Measurements from ENCODE around the gene WNT4. TPM values are rescaled to one million over a fixed set of nuclear protein-coding genes. Genes with fewer than 3 reads are reported as not detected.

WNT4 gene
- total and polyA plus RNA-seq, 11 donors: 0.04 to 0.38 (median 0.08) TPM; not detected in 3

DNA sequence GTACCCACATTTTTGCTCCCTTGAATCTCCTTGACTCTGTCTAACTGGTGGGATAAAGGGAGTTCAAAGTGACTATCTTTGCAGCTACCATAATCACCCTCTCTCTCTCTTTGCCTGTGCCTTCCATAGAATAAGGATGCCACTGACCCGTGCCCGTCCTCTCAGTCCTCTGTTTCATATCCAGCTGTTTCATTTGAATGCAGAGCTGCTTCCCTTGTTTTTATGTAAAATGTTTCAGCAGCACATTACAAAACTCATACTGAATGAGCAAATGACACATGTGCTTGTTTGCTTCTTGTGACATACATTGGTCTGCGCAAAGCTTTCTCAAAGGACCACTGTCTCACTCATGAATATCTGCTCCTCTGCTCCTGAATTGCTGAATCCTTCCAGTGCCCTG is 52.0 kb downstream of the WNT4 start:
- H3K9me3 ChIP-seq: no peaks in the 10 kb centered on the region
- intact Hi-C loops (cut with DNase I): no loop called here
- DNase-seq (no peak), ATAC-seq (no peak)
- no peak for TF ChIP-seq POLR2A (IDR thresholded peaks at IDR 0.05)
- TF ChIP-seq, protein P1, sequence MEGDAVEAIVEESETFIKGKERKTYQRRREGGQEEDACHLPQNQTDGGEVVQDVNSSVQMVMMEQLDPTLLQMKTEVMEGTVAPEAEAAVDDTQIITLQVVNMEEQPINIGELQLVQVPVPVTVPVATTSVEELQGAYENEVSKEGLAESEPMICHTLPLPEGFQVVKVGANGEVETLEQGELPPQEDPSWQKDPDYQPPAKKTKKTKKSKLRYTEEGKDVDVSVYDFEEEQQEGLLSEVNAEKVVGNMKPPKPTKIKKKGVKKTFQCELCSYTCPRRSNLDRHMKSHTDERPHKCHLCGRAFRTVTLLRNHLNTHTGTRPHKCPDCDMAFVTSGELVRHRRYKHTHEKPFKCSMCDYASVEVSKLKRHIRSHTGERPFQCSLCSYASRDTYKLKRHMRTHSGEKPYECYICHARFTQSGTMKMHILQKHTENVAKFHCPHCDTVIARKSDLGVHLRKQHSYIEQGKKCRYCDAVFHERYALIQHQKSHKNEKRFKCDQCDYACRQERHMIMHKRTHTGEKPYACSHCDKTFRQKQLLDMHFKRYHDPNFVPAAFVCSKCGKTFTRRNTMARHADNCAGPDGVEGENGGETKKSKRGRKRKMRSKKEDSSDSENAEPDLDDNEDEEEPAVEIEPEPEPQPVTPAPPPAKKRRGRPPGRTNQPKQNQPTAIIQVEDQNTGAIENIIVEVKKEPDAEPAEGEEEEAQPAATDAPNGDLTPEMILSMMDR (IDR thresholded peaks at IDR 0.05): no peak
- H3K36me3 ChIP-seq: peaks cover 0 to 88% (median 80%) of the 10 kb centered on the region in 9 donors
- H3K27me3 ChIP-seq: no peaks in the 10 kb centered on the region
- H3K27ac ChIP-seq: no peak overlapping the region
- 68 to 81% (median 80%) methylated on average over 3 of the region's 3 CpGs for WGBS, 4 donors
- no peak overlapping the region for H3K4me3 ChIP-seq
- H3K4me1 ChIP-seq: peaks cover 9 to 64% (median 46%) of the 10 kb centered on the region in 12 donors

DNA sequence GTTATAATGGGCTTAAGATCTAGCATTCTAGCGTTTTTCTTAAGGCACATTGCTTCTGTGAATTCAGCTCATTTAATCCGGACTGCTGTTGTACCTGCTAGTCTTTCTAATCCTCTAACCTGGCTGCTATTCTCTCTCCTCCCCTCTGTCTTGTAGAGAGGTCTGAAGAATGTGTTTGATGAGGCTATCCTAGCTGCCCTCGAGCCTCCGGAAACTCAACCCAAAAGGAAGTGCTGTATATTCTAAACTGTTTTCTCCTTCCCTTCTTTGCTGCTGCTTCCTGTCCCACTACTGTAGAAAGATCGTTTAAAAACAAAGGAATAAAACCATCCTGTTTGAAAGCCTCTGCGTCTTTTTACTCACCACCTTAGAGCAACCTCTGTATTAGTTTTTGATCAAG is 53.1 kb downstream of the WNT4 start:
- H3K4me3 ChIP-seq: peak overlapping the region in 4 of 12 donors; percentile 1 to 16 (median 6)
- DNase-seq: no peak
- intact Hi-C loops (cut with DNase I): no loop called here
- peak overlapping the region in 1 of 12 donors; percentile 66 for H3K27ac ChIP-seq
- no peak for TF ChIP-seq POLR2A (IDR thresholded peaks at IDR 0.05)
- TF ChIP-seq, protein P1 (IDR thresholded peaks at IDR 0.05): no peak
- peak in 1 of 4 donors; percentile 28 for ATAC-seq
- 25 to 34% (median 29%) methylated on average over 6 of the region's 6 CpGs for WGBS, 4 donors
- no peaks in the 10 kb centered on the region for H3K27me3 ChIP-seq
- peaks cover 9 to 64% (median 46%) of the 10 kb centered on the region in 12 donors for H3K4me1 ChIP-seq
- H3K36me3 ChIP-seq: peaks cover 0 to 88% (median 74%) of the 10 kb centered on the region in 9 donors
- H3K9me3 ChIP-seq: peaks cover 0 to 4% (median 0%) of the 10 kb centered on the region in 12 donors

DNA sequence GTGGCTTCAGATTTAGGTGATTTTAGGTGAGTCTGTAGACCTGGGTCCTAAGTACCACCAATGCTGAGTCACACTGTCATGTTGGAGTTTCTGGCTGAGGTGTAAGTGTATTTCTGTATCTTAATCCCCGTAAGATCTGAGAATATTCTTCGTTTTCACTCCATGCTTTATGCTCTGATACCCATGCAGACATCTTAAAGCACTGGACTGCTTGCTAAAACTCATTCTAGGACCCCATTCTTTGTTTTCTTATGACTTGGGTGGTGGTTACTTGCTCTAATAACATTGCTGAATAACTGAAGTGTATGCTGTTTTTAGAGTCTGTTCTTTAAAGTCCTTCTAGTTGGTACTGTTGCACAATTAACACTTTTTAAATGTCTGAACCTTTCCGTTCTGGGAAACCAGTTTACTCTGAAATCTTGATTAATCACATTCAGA is 53.7 kb downstream of the WNT4 start:
- WGBS, 4 donors: 32 to 52% (median 42%) methylated on average over 3 of the region's 3 CpGs
- Histone ChIP-seq H3K27ac (peak overlapping the region in 2 of 12 donors; percentile 7 to 66), H3K4me1 (peaks cover 9 to 66% (median 47%) of the 10 kb centered on the region in 12 donors), H3K36me3 (peaks cover 0 to 90% (median 71%) of the 10 kb centered on the region in 9 donors), H3K4me3 (peak overlapping the region in 2 of 12 donors; percentile 9 to 16), H3K27me3 (no peaks in the 10 kb centered on the region), H3K9me3 (peaks cover 0 to 4% (median 0%) of the 10 kb centered on the region in 12 donors)
- intact Hi-C loops (cut with DNase I): no loop called here
- DNase-seq (no peak), ATAC-seq (peak in 2 of 4 donors; percentile 31 to 40)
- TF ChIP-seq, protein P1 (IDR thresholded peaks at IDR 0.05): no peak
- no peak for TF ChIP-seq POLR2A (IDR thresholded peaks at IDR 0.05)

DNA sequence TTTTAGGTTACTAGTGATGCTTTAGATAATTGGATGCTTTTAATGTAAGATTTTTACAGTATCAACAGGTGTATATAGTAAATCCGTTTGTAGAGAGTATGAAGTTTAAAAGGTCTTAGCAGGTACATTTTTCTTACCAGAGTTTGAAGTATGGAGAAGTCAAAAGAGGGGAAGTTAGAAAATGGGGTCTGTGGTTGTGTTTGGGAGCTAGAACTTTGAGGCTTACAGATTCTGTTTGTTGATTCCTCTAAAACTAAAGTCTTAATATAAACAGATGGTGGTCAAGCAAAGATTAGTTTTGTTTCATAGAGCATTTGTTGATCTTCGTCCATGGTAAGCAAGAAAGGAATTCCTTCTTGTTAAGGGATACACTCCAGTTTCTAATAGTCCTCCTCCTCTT is 54.6 kb downstream of the WNT4 start:
- Histone ChIP-seq H3K27me3 (no peaks in the 10 kb centered on the region), H3K36me3 (peaks cover 0 to 91% (median 67%) of the 10 kb centered on the region in 9 donors), H3K9me3 (peaks cover 0 to 4% (median 0%) of the 10 kb centered on the region in 12 donors), H3K4me1 (peaks cover 9 to 72% (median 51%) of the 10 kb centered on the region in 12 donors), H3K4me3 (no peak overlapping the region), H3K27ac (peak overlapping the region in 1 of 12 donors; percentile 36)
- DNase-seq (no peak), ATAC-seq (no peak)
- WGBS, 4 donors: 33 to 58% (median 38%) methylated on average over 2 of the region's 2 CpGs
- TF ChIP-seq POLR2A (IDR thresholded peaks at IDR 0.05): no peak
- TF ChIP-seq, protein P1 (IDR thresholded peaks at IDR 0.05): no peak
- intact Hi-C loops (cut with DNase I): no loop called here

All from heart left ventricle (tissue), 16 donors.